Renal pelvis (tissue), 12 donors: ENCODE measurements around the gene BEX2. TPM values are rescaled to one million over a fixed set of nuclear protein-coding genes. Genes with fewer than 3 reads are reported as not detected.
"Not testable (repeated sequence)": the region's sequence is repeated elsewhere in the genome, so short reads cannot be mapped to it uniquely, and the experiment has no call there.

ENCODE experiments used
- DNase-seq: peaks from one replicate; pipeline ENCODE4 v3.0.0-alpha.2; 2013
- long read RNA-seq, 16 experiments: transcript quantifications; one replicate each; lab custom pipeline, GENCODE V29; 2026
- polyA plus RNA-seq, 3 donors: library from polyadenylated mRNA; unstranded; fragments of 120-200 nt; gene quantifications; one replicate each; pipeline ENCODE4 v1.2.1, GENCODE V29; 2013; ENCODE audit not compliant: insufficient read length in 3 of 3

Gene BEX2
- 10 to 100 TPM; 73.8 to 86.6 (median 84.4) TPM for polyA plus RNA-seq
- long read RNA-seq, donor 1, transcript BEX2-204 (3 exons, 1,077 nt): minor isoform, 5 of 1,146 reads
- long read RNA-seq, donor 1, transcript BEX2-202 (3 exons, 899 nt): major isoform, 52 of 1,146 reads
- long read RNA-seq, donor 1, partial matches to known transcripts: 1,003 of 1,146 reads
- long read RNA-seq, donor 1, other reads (novel, unspliced or antisense): 84 of 1,146 reads
- long read RNA-seq, donor 2, transcript BEX2-202 (3 exons, 899 nt): major isoform, 76 of 86 reads
- long read RNA-seq, donor 2, partial matches to known transcripts: 0 of 86 reads
- long read RNA-seq, donor 2, other reads (novel, unspliced or antisense): 6 of 86 reads
- long read RNA-seq, donor 3, transcript BEX2-202 (3 exons, 899 nt): major isoform, 51 of 868 reads
- long read RNA-seq, donor 3, partial matches to known transcripts: 774 of 868 reads
- long read RNA-seq, donor 3, other reads (novel, unspliced or antisense): 38 of 868 reads
- long read RNA-seq, donor 4, transcript BEX2-201 (3 exons, 668 nt): minor isoform, 5 of 81 reads
- long read RNA-seq, donor 4, transcript BEX2-202 (3 exons, 899 nt): major isoform, 67 of 81 reads
- long read RNA-seq, donor 4, partial matches to known transcripts: 8 of 81 reads
- long read RNA-seq, donor 4, other reads (novel, unspliced or antisense): 0 of 81 reads
- long read RNA-seq, donor 5, transcript BEX2-202 (3 exons, 899 nt): major isoform, 36 of 38 reads
- long read RNA-seq, donor 5, partial matches to known transcripts: 0 of 38 reads
- long read RNA-seq, donor 5, other reads (novel, unspliced or antisense): 0 of 38 reads
- long read RNA-seq, donor 6, transcript BEX2-202 (3 exons, 899 nt): major isoform, 45 of 50 reads
- long read RNA-seq, donor 6, partial matches to known transcripts: 0 of 50 reads
- long read RNA-seq, donor 6, other reads (novel, unspliced or antisense): 0 of 50 reads
- long read RNA-seq, donor 7, transcript BEX2-202 (3 exons, 899 nt): major isoform, 62 of 83 reads
- long read RNA-seq, donor 7, partial matches to known transcripts: 6 of 83 reads
- long read RNA-seq, donor 7, other reads (novel, unspliced or antisense): 12 of 83 reads
- long read RNA-seq, donor 8, transcript BEX2-202 (3 exons, 899 nt): major isoform, 8 of 387 reads
- long read RNA-seq, donor 8, partial matches to known transcripts: 365 of 387 reads
- long read RNA-seq, donor 8, other reads (novel, unspliced or antisense): 13 of 387 reads
- long read RNA-seq, donor 9, transcript BEX2-201 (3 exons, 668 nt): minor isoform, 6 of 1,235 reads
- long read RNA-seq, donor 9, transcript BEX2-202 (3 exons, 899 nt): major isoform, 69 of 1,235 reads
- long read RNA-seq, donor 9, partial matches to known transcripts: 1,102 of 1,235 reads
- long read RNA-seq, donor 9, other reads (novel, unspliced or antisense): 55 of 1,235 reads
- long read RNA-seq, donor 10, transcript BEX2-202 (3 exons, 899 nt): major isoform, 39 of 1,505 reads
- long read RNA-seq, donor 10, partial matches to known transcripts: 1,427 of 1,505 reads
- long read RNA-seq, donor 10, other reads (novel, unspliced or antisense): 33 of 1,505 reads
- long read RNA-seq, donor 11, transcript BEX2-202 (3 exons, 899 nt): major isoform, 40 of 553 reads
- long read RNA-seq, donor 11, partial matches to known transcripts: 504 of 553 reads
- long read RNA-seq, donor 11, other reads (novel, unspliced or antisense): 8 of 553 reads
- long read RNA-seq, donor 12, transcript BEX2-202 (3 exons, 899 nt): major isoform, 54 of 121 reads
- long read RNA-seq, donor 12, partial matches to known transcripts: 49 of 121 reads
- long read RNA-seq, donor 12, other reads (novel, unspliced or antisense): 13 of 121 reads
- long read RNA-seq, donor 13, transcript BEX2-202 (3 exons, 899 nt): major isoform, 21 of 40 reads
- long read RNA-seq, donor 13, partial matches to known transcripts: 18 of 40 reads
- long read RNA-seq, donor 13, other reads (novel, unspliced or antisense): 0 of 40 reads
- long read RNA-seq, donor 14, transcript BEX2-202 (3 exons, 899 nt): major isoform, 80 of 113 reads
- long read RNA-seq, donor 14, partial matches to known transcripts: 16 of 113 reads
- long read RNA-seq, donor 14, other reads (novel, unspliced or antisense): 11 of 113 reads
- long read RNA-seq, donor 15, transcript BEX2-202 (3 exons, 899 nt): major isoform, 67 of 98 reads
- long read RNA-seq, donor 15, partial matches to known transcripts: 11 of 98 reads
- long read RNA-seq, donor 15, other reads (novel, unspliced or antisense): 18 of 98 reads
- long read RNA-seq, donor 16, transcript BEX2-202 (3 exons, 899 nt): major isoform, 79 of 95 reads
- long read RNA-seq, donor 16, partial matches to known transcripts: 6 of 95 reads
- long read RNA-seq, donor 16, other reads (novel, unspliced or antisense): 5 of 95 reads

- DNase-seq: peak; percentile 72
Measured at GRCh38 chrX:103310555-103311398, at the start of gene BEX2. Gene BEX2, minus strand, starts transcription at chrX:103310990. Its CDS starts 1,014 bp downstream, at chrX:103309976.

GRCh38 chrX:103360092-103360491 lies 49.3 kb upstream of the BEX2 start:
- DNase-seq: no peak

GRCh38 chrX:103359605-103360004 lies 48.8 kb upstream of the BEX2 start:
- not testable (repeated sequence) for DNase-seq

DNA sequence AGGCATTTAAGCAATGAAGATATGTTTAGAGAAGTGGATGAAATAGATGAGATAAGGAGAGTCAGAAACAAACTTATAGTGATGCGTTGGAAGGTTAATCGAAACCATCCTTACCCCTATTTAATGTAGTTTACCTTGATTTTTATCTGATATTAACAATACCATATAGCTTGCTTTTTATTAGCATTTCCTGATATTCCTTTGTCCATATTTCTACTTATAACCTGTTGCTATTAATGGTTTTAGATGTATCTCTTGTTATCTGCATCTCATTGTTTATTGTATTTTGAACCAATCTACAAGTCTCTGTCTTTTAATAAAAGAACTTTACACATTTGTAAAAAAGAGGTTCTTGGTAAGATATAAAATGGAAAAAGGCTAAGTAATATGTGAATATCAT lies 47.1 kb upstream of the BEX2 start:
- no peak for DNase-seq

- DNase-seq: no peak
Measured at GRCh38 chrX:103356858-103357257, 46.1 kb upstream of the BEX2 start.

- DNase-seq: peak; percentile 87
Measured at GRCh38 chrX:103356130-103356798, 45.5 kb upstream of the BEX2 start, which contains the start of gene TCEAL9. Gene TCEAL9, plus strand, starts transcription at chrX:103356506. Its CDS starts 1,179 bp downstream, at chrX:103357685.

DNA sequence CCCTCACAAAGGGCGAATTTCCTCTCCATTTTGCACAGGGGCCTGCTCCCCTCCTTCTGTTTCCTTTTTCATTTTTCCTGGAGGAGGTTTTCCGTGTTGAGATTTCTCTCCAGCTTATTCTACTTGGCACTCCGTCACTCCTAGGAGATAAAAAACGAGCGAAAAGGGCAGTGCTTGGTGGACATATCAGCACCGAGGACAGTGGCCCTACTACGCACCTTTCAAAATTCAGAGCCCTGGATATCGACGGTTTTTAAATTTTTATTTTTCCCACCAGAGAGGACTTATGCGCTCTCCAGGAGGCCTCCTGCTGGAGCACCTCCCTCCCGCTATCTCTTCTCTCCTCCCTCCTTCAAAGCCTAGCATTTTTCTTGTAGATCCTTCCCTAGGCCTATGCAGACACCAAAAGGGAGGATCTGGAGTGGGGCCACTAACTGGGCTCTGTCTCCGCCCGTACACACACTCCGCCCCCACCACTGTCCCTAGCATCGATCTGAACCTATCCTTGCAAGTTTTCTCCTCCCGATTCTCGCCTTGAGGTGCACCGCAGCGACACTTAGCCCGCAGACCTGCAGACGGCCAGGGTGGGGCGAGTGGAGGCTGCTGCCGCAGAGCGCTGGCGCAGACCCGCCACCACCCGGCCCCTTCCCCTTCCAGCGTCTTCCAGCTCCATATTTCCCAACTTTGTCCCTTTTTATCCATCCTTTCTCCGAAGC lies 37.0 kb upstream of the BEX2 start:
- no peak for DNase-seq

GRCh38 chrX:103344606-103345005 lies 33.8 kb upstream of the BEX2 start:
- DNase-seq: no peak

GRCh38 chrX:103343105-103343504 lies 32.3 kb upstream of the BEX2 start:
- DNase-seq: no peak

DNA sequence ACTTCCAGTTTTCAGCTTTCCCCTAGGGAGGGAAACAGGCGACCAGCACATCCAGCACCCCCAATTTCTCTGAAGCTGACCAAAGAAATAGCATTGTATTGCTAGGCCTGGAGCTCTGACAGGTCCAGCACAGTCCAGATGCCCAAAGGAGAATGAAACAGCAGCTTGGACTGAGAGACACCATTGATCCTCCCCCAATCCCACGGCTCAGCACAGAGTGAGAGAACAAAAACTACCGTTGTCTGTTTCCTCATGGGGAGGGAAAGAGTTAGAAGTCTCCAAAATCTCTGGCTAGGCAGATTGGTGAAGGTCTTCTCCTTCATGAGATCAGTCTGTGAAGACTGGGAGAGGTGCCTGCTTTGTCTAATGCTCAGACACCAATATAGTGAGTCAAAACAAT lies 27.9 kb upstream of the BEX2 start:
- DNase-seq: no peak

- peak; percentile 51 for DNase-seq
Measured at GRCh38 chrX:103330681-103331288, 20.0 kb upstream of the BEX2 start.

DNA sequence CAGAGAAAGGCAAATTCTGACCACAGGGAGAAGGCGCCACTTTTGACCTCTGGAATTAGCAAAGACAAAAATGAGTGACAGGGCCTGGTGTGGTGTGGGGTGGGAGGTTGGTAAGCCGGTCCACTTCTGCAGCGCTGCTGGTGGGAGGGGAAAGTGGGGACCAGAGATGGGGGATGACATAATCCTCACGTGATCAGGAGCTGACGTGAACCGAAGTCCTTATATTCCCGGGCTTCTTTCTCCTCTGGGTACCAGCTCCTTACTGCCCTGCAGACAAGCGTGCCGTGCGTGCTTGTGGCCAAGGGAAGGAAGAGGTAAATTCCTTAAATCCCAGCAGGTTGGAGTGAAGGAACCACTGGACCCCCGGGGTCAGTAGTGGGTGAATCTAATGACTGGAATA lies 19.2 kb upstream of the BEX2 start, which contains the start of gene TCEAL7:
TCEAL7 (plus strand) TSS at position 249 of the 400 bp plus-strand sequence. CDS start 1,165 bp downstream, outside the sequence.
- DNase-seq: peak; percentile 58

GRCh38 chrX:103311399-103311780 lies 600 bp upstream of the BEX2 start:
- no peak for DNase-seq

- DNase-seq: no peak
Measured at GRCh38 chrX:103309860-103310554, 783 bp downstream of the BEX2 start.

DNA sequence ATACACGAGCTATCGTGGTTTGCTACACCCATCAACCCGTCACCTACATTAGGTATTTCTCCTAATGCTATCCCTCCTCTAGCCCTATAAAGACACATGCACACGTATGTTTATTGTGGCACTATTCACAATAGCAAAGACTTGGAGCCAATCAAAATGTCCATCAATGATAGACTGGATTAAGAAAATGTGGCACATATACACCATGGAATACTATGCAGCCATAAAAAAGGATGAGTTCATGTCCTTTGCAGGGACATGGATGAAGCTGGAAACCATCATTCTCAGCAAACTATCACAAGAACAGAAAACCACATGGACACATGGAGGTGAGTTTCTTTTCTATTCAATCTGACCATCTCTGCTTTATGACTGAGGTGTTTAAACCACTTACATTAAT lies 5.1 kb downstream of the BEX2 start:
- DNase-seq: not testable (repeated sequence)

DNA sequence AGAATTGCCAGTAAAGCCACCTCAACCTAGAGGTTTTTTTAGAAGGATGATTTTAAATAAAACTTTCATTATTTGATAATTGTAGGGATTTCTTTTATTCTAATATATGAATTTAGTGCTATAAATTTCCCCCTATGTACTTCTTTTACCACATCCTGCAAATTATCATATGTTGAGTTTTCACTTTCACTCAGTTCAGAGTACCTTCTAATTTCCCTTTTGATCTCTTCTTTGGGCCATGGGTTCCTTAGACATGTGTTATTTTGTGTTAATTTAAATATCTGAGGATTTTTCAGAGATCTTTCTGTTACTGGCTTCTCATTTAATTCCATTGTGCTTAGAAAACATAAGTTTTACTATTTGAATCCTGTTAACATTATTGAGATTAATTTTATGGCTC lies 6.1 kb downstream of the BEX2 start:
- DNase-seq: no peak
